ENCODE measurements around the gene HIRA. TPM values are rescaled to one million over a fixed set of nuclear protein-coding genes. Genes with fewer than 3 reads are reported as not detected.

The HIRA gene
- total and polyA plus RNA-seq, 9 of the 15 experiments (the other 6 are each of a cell fraction or from before 2014, with no cell fraction given) = 0.96 to 132 (median 58.4) TPM

DNA sequence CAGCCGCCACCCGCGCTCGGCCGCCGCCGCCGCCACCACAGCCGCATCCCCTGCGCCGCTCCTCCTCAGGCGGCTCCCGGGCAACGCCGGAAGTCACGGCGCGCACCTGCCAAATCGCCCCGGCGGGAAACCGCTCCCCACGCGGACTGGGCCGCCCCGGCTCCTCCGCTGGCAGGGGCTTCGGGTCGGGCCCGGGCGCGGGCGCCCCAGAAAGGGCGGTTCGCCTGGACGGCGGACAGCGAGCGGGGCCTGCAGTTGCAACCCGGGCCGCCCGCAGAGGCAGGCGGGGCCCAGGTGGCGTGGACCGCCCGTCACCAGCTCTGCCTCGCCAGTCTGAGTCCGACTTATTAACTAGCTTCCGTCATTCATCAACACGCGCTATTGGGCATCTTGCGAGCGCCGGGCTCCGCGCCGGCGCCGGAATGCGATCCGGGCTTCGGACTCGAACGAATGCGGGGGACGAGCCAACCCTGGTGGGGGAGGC, at the start of gene HIRA (continued):
- peak in 1 of 2 experiments; percentile 38; a peak in 2 of 4 replicates for TF ChIP-seq RAD21 (CRISPR knock-in tag; conservative IDR thresholded peaks at IDR 0.05 in 1 of 2, IDR thresholded peaks at IDR 0.05 in 1 of 2)
- TF ChIP-seq, protein P1, sequence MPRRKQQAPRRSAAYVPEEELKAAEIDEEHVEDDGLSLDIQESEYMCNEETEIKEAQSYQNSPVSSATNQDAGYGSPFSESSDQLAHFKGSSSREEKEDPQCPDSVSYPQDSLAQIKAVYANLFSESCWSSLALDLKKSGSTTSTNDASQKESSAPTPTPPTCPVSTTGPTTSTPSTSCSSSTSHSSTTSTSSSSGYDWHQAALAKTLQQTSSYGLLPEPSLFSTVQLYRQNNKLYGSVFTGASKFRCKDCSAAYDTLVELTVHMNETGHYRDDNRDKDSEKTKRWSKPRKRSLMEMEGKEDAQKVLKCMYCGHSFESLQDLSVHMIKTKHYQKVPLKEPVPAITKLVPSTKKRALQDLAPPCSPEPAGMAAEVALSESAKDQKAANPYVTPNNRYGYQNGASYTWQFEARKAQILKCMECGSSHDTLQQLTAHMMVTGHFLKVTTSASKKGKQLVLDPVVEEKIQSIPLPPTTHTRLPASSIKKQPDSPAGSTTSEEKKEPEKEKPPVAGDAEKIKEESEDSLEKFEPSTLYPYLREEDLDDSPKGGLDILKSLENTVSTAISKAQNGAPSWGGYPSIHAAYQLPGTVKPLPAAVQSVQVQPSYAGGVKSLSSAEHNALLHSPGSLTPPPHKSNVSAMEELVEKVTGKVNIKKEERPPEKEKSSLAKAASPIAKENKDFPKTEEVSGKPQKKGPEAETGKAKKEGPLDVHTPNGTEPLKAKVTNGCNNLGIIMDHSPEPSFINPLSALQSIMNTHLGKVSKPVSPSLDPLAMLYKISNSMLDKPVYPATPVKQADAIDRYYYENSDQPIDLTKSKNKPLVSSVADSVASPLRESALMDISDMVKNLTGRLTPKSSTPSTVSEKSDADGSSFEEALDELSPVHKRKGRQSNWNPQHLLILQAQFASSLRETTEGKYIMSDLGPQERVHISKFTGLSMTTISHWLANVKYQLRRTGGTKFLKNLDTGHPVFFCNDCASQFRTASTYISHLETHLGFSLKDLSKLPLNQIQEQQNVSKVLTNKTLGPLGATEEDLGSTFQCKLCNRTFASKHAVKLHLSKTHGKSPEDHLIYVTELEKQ (CRISPR knock-in tag; IDR thresholded peaks at IDR 0.05) = no peak
- TF ChIP-seq ZNF76 (CRISPR knock-in tag; IDR thresholded peaks at IDR 0.05; ENCODE audit: borderline replicate concordance) = peak; percentile 93
- TF ChIP-seq HNRNPL (IDR thresholded peaks at IDR 0.05; ENCODE audit: low read depth, low read length) = peak; percentile 40
- TF ChIP-seq CEBPG (CRISPR knock-in tag; IDR thresholded peaks at IDR 0.05) = no peak
- TF ChIP-seq CEBPG (tag; conservative IDR thresholded peaks at IDR 0.05 in 1 of 2, IDR thresholded peaks at IDR 0.05 in 1 of 2) = peak in 1 of 2 experiments; percentile 62; a peak in 1 of 4 replicates
- peak; percentile 61; the same call in 1 of the 2 replicates for TF ChIP-seq ZNF134 (CRISPR knock-in tag; conservative IDR thresholded peaks at IDR 0.05)
- TF ChIP-seq ZNF263 (CRISPR knock-in tag; IDR thresholded peaks at IDR 0.05; ENCODE audit: borderline replicate concordance) = no peak
- peak; percentile 90; the same call in 1 of the 2 replicates for TF ChIP-seq SREBF1 (IDR thresholded peaks at IDR 0.05; ENCODE audit: borderline replicate concordance, low read depth, low read length)
- TF ChIP-seq RBM15 (IDR thresholded peaks at IDR 0.05; ENCODE audit: insufficient read depth, low read length) = peak; percentile 63; the same call in 1 of the 2 replicates
- peak; percentile 36 for TF ChIP-seq POU5F1 (IDR thresholded peaks at IDR 0.05; ENCODE audit: borderline replicate concordance, low read depth, low read length, partially characterized antibody)
- TF ChIP-seq HIVEP1 (CRISPR knock-in tag; IDR thresholded peaks at IDR 0.05) = peak; percentile 83; the same call in 1 of the 2 replicates
- TF ChIP-seq, protein P2, sequence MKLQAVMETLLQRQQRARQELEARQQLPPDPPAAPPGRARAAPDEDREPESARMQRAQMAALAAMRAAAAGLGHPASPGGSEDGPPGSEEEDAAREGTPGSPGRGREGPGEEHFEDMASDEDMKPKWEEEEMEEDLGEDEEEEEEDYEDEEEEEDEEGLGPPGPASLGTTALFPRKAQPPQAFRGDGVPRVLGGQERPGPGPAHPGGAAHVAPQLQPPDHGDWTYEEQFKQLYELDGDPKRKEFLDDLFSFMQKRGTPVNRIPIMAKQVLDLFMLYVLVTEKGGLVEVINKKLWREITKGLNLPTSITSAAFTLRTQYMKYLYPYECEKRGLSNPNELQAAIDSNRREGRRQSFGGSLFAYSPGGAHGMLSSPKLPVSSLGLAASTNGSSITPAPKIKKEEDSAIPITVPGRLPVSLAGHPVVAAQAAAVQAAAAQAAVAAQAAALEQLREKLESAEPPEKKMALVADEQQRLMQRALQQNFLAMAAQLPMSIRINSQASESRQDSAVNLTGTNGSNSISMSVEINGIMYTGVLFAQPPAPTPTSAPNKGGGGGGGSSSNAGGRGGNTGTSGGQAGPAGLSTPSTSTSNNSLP (IDR thresholded peaks at IDR 0.05; ENCODE audit: borderline replicate concordance, low read depth, low read length) = peak; percentile 83; the same call in 1 of the 2 replicates
- TF ChIP-seq, protein P3, sequence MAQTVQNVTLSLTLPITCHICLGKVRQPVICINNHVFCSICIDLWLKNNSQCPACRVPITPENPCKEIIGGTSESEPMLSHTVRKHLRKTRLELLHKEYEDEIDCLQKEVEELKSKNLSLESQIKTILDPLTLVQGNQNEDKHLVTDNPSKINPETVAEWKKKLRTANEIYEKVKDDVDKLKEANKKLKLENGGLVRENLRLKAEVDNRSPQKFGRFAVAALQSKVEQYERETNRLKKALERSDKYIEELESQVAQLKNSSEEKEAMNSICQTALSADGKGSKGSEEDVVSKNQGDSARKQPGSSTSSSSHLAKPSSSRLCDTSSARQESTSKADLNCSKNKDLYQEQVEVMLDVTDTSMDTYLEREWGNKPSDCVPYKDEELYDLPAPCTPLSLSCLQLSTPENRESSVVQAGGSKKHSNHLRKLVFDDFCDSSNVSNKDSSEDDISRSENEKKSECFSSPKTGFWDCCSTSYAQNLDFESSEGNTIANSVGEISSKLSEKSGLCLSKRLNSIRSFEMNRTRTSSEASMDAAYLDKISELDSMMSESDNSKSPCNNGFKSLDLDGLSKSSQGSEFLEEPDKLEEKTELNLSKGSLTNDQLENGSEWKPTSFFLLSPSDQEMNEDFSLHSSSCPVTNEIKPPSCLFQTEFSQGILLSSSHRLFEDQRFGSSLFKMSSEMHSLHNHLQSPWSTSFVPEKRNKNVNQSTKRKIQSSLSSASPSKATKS (CRISPR knock-in tag; IDR thresholded peaks at IDR 0.05) = no peak
- TF ChIP-seq, protein P4, sequence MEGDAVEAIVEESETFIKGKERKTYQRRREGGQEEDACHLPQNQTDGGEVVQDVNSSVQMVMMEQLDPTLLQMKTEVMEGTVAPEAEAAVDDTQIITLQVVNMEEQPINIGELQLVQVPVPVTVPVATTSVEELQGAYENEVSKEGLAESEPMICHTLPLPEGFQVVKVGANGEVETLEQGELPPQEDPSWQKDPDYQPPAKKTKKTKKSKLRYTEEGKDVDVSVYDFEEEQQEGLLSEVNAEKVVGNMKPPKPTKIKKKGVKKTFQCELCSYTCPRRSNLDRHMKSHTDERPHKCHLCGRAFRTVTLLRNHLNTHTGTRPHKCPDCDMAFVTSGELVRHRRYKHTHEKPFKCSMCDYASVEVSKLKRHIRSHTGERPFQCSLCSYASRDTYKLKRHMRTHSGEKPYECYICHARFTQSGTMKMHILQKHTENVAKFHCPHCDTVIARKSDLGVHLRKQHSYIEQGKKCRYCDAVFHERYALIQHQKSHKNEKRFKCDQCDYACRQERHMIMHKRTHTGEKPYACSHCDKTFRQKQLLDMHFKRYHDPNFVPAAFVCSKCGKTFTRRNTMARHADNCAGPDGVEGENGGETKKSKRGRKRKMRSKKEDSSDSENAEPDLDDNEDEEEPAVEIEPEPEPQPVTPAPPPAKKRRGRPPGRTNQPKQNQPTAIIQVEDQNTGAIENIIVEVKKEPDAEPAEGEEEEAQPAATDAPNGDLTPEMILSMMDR (IDR thresholded peaks at IDR 0.05 in 2 of 3, conservative IDR thresholded peaks at IDR 0.05 in 1 of 3; ENCODE audit: insufficient read depth in 2 of 3, low read depth in 1 of 3, low read length in 3 of 3) = peak in 1 of 3 experiments; percentile 29; a peak in 3 of 6 replicates
- TF ChIP-seq NR2F6 (CRISPR knock-in tag; IDR thresholded peaks at IDR 0.05) = 0 out of 2 replicates have a peak, but pooled peaks have one; percentile 35
